GM12875 (cell line): ENCODE measurements around the gene SCN2A.
"Not testable (repeated sequence)": the region's sequence is repeated elsewhere in the genome, so short reads cannot be mapped to it uniquely, and the experiment has no call there.

Source experiments
- H3K4me3 ChIP-seq: one replicate; pipeline ENCODE4 v1.5.1; 2011; ENCODE audit warnings: low read depth, low read length, control low read depth
- TF ChIP-seq, protein P1 (sequence below): IDR thresholded peaks from 2 replicates; pipeline ENCODE4 v1.5.1; 2011; ENCODE audit warnings: low read depth, mild to moderate bottlenecking, control low read depth, inconsistent platforms, low read length, moderate library complexity, borderline replicate concordance; ENCODE audit not compliant: insufficient read depth

SCN2A gene

DNA sequence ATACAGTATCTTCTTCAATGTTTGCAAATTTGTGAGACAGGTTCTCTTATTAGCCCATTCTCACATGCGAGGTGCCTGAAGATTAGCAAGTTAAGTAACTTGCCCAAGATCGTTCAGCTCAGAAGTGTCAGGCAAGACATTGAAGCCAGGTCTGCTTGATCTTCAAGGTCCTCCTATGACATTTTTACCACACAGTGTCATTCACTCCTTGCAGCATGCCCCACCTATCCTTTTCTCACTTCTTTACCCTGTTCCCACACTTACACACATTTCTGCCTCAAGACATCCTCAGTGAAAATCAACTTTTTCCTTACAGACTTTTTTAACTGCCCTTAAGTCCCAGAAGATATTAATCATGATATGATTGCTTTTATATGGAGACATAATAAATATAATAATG lies 73.8 kb downstream of the SCN2A start:
- TF ChIP-seq, protein P1, sequence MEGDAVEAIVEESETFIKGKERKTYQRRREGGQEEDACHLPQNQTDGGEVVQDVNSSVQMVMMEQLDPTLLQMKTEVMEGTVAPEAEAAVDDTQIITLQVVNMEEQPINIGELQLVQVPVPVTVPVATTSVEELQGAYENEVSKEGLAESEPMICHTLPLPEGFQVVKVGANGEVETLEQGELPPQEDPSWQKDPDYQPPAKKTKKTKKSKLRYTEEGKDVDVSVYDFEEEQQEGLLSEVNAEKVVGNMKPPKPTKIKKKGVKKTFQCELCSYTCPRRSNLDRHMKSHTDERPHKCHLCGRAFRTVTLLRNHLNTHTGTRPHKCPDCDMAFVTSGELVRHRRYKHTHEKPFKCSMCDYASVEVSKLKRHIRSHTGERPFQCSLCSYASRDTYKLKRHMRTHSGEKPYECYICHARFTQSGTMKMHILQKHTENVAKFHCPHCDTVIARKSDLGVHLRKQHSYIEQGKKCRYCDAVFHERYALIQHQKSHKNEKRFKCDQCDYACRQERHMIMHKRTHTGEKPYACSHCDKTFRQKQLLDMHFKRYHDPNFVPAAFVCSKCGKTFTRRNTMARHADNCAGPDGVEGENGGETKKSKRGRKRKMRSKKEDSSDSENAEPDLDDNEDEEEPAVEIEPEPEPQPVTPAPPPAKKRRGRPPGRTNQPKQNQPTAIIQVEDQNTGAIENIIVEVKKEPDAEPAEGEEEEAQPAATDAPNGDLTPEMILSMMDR: no peak
- no peak overlapping the region for H3K4me3 ChIP-seq

GRCh38 chr2:165313509-165313908 lies 74.3 kb downstream of the SCN2A start:
- TF ChIP-seq, protein P1: no peak
- H3K4me3 ChIP-seq: no peak overlapping the region

GRCh38 chr2:165328272-165328671 lies 89.1 kb downstream of the SCN2A start:
- H3K4me3 ChIP-seq: no peak overlapping the region
- TF ChIP-seq, protein P1: no peak

DNA sequence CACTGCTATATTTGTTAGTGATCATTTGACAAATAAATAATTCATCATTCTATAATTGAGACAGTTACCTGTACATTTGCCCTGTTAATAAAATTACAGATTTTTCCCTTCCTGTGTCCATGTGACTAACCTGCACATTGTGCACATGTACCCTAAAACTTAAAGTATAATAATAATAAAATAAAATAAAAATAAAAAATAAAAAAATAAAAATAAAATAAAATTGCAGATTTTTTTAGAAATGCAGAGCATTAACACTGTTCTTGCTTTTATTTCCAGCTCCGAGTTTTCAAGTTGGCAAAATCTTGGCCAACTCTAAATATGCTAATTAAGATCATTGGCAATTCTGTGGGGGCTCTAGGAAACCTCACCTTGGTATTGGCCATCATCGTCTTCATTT lies 105.1 kb downstream of the SCN2A start:
- H3K4me3 ChIP-seq: not testable (repeated sequence)

GRCh38 chr2:165348441-165348840 lies 109.2 kb downstream of the SCN2A start:
- no peak overlapping the region for H3K4me3 ChIP-seq

GRCh38 chr2:165349181-165349580 lies 110.0 kb downstream of the SCN2A start:
- no peak overlapping the region for H3K4me3 ChIP-seq
- TF ChIP-seq, protein P1: no peak

More at GRCh38 chr2:165348441-165348840, 109.2 kb downstream of the SCN2A start:
- TF ChIP-seq, protein P1: no peak

- H3K4me3 ChIP-seq: no peak overlapping the region
- TF ChIP-seq, protein P1: no peak
These were observed 118.5 kb downstream of the SCN2A start for GRCh38 chr2:165357758-165358157.

GRCh38 chr2:165361514-165361913 lies 122.3 kb downstream of the SCN2A start:
- TF ChIP-seq, protein P1: no peak
- H3K4me3 ChIP-seq: no peak overlapping the region
